Measurements from ENCODE around the gene CPT1C. TPM values are rescaled to one million over a fixed set of nuclear protein-coding genes. Genes with fewer than 3 reads are reported as not detected.

Gene CPT1C
- total and polyA plus RNA-seq, 2 of the 4 experiments (the other 2 are of a cell fraction), result 14.2 to 56.1 TPM

GRCh38 chr19:49678985-49679770 is 11.7 kb upstream of the CPT1C start:
- no peak overlapping the region for H2AK5ac ChIP-seq (ENCODE audit: low read depth, low read length)
- peaks cover 13% of the 10 kb centered on the region for H3K4me1 ChIP-seq (ENCODE audit: control insufficient read depth, insufficient read depth, low read length)
- no peak overlapping the region for H2AFZ ChIP-seq (replicated peaks; ENCODE audit: low read length, poor library complexity)
- H3K79me1 ChIP-seq (ENCODE audit: low read depth in 1 of 2, low read length in 2 of 2), result peaks cover 16 to 57% of the 10 kb centered on the region in 2 experiments
- dilution Hi-C loops (cut with HindIII; ENCODE audit: low sequenced_read_pairs, unreplicated experiment) (no loop called here), in situ Hi-C loops (cut with MboI; ENCODE audit: low sequenced_read_pairs) (no loop called here), intact Hi-C loops (cut with micrococcal nuclease) (loop anchor here (5.0 kb wide), 1 partner anchor 87 kb away; the partner anchor contains the start of gene PRR12)
- H4K91ac ChIP-seq (ENCODE audit: insufficient read depth, low read depth, low read length), result no peak overlapping the region
- 62% methylated on average over 2 of the region's 12 CpGs; no CpG with 5 or more reads in 1 of the 2 experiments for WGBS, 2 experiments (ENCODE audit: extremely low coverage in 2 of 2, insufficient read length in 1 of 2)
- no peak for DNase-seq
- H2BK120ac ChIP-seq (ENCODE audit: low read depth, low read length), result no peak overlapping the region
- no peak overlapping the region for H3K4ac ChIP-seq (ENCODE audit: low read depth, low read length)
- peaks cover 3% of the 10 kb centered on the region; the same call in 1 of the 2 replicates for H3K9me1 ChIP-seq (ENCODE audit: insufficient read depth, low read length)
- H3K36me3 ChIP-seq (ENCODE audit: control insufficient read depth, insufficient read depth, low read length), result peaks cover 16% of the 10 kb centered on the region
- H2BK5ac ChIP-seq (ENCODE audit: low read depth, low read length, poor library complexity, severe bottlenecking), result no peak overlapping the region
- H3K23ac ChIP-seq (ENCODE audit: low read depth, low read length), result no peak overlapping the region; the same call in 1 of the 2 replicates
- no peak overlapping the region for H3K4me3 ChIP-seq (ENCODE audit: insufficient read depth, low read depth, low read length)
- ChIA-PET CTCF (interaction anchor here (0.6 to 1.0 kb wide), 2 partner anchors 109 to 312 kb away, joined by 3 to 4 read pairs; no protein-coding TSS in a partner anchor), POLR2A (ENCODE audit: unreplicated experiment) (no interaction called here)
- no peak overlapping the region; the same call in 1 of the 2 replicates for H3K4me2 ChIP-seq (ENCODE audit: low read depth, low read length)
- H2AK9ac ChIP-seq (replicated peaks; ENCODE audit: low read depth, low read length, poor library complexity), result no peak overlapping the region
- no peak overlapping the region for H4K8ac ChIP-seq (ENCODE audit: low read depth in 2 of 2, low read length in 2 of 2)
- H3K27me3 ChIP-seq (ENCODE audit: control insufficient read depth, insufficient read depth, low read length), result no peaks in the 10 kb centered on the region
- no peak overlapping the region for H2BK15ac ChIP-seq (ENCODE audit: low read depth, low read length)
- H3K9ac ChIP-seq (ENCODE audit: low read depth, low read length), result no peak overlapping the region
- H3K14ac ChIP-seq (replicated peaks; ENCODE audit: low read depth, low read length), result no peak overlapping the region
- H3K9me3 ChIP-seq (ENCODE audit: control insufficient read depth, insufficient read depth, low read length), result no peaks in the 10 kb centered on the region
- H4K5ac ChIP-seq (ENCODE audit: low read depth, low read length), result no peak overlapping the region
- no peak overlapping the region for H3K27ac ChIP-seq (ENCODE audit: insufficient read depth, low read length)
- H4K20me1 ChIP-seq (ENCODE audit: insufficient read depth, low read length), result peaks cover 49% of the 10 kb centered on the region
- H3K56ac ChIP-seq (ENCODE audit: extremely low read depth, insufficient read depth, low read length), result no peak overlapping the region
- H3K18ac ChIP-seq (ENCODE audit: low read depth, low read length), result no peak overlapping the region
- no peak for ATAC-seq (ENCODE audit: low read depth)
- no peak overlapping the region for H2BK20ac ChIP-seq (ENCODE audit: low read depth, low read length)
- BruUV-seq (replicated peaks), result no TSS peak
- no peak for TF ChIP-seq RCOR1 (IDR thresholded peaks at IDR 0.05; ENCODE audit: insufficient replicate concordance, low read length)
- no peak for TF ChIP-seq CHD1 (IDR thresholded peaks at IDR 0.05; ENCODE audit: low read depth, low read length)
- TF ChIP-seq BHLHE40 (IDR thresholded peaks at IDR 0.05; ENCODE audit: low read depth, low read length), result no peak
- TF ChIP-seq MAZ (IDR thresholded peaks at IDR 0.05; ENCODE audit: borderline replicate concordance, low read depth, low read length), result no peak
- TF ChIP-seq, protein P1, sequence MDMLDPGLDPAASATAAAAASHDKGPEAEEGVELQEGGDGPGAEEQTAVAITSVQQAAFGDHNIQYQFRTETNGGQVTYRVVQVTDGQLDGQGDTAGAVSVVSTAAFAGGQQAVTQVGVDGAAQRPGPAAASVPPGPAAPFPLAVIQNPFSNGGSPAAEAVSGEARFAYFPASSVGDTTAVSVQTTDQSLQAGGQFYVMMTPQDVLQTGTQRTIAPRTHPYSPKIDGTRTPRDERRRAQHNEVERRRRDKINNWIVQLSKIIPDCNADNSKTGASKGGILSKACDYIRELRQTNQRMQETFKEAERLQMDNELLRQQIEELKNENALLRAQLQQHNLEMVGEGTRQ (IDR thresholded peaks at IDR 0.05; ENCODE audit: low read depth, low read length), result no peak
- TF ChIP-seq MAFK (IDR thresholded peaks at IDR 0.05; ENCODE audit: low read depth, low read length), result no peak
- no peak for TF ChIP-seq MXI1 (IDR thresholded peaks at IDR 0.05; ENCODE audit: borderline replicate concordance, low read depth, low read length)
- no peak for TF ChIP-seq CEBPB (IDR thresholded peaks at IDR 0.05; ENCODE audit: low read depth, low read length)
- TF ChIP-seq RFX5 (IDR thresholded peaks at IDR 0.05; ENCODE audit: low read depth, low read length), result no peak
- no peak for TF ChIP-seq FOS (IDR thresholded peaks at IDR 0.05; ENCODE audit: low read depth, low read length)
- no peak for TF ChIP-seq SMC3 (IDR thresholded peaks at IDR 0.05; ENCODE audit: low read depth, low read length)
- no peak for TF ChIP-seq NFE2L2 (IDR thresholded peaks at IDR 0.05; ENCODE audit: low read depth, low read length)
- no peak for TF ChIP-seq CTCF (conservative IDR thresholded peaks at IDR 0.05; ENCODE audit: low read depth, low read length)
- TF ChIP-seq RAD21 (IDR thresholded peaks at IDR 0.05; ENCODE audit: low read length), result no peak
- TF ChIP-seq POLR2A (IDR thresholded peaks at IDR 0.05; ENCODE audit: low read depth, low read length), result no peak
